HG03442 (cell line): ENCODE measurements around the gene CBFA2T2.
"Not testable (repeated sequence)": the region's sequence is repeated elsewhere in the genome, so short reads cannot be mapped to it uniquely, and the experiment has no call there.

Source experiments
- ATAC-seq: cut with Tn5 transposase; IDR thresholded peaks from one replicate; pipeline ENCODE4 v1.9.1; 2021; ENCODE audit warnings: mild to moderate bottlenecking, moderate library complexity; ENCODE audit not compliant: unreplicated experiment

CBFA2T2 gene

GRCh38 chr20:33689973-33690372 lies 200.1 kb downstream of the CBFA2T2 start:
- no peak for ATAC-seq

GRCh38 chr20:33693289-33693688 lies 203.4 kb downstream of the CBFA2T2 start:
- ATAC-seq = no peak

- no peak for ATAC-seq
These were observed 204.1 kb downstream of the CBFA2T2 start for GRCh38 chr20:33693741-33694638.

GRCh38 chr20:33694639-33695012 lies 204.7 kb downstream of the CBFA2T2 start:
- ATAC-seq = no peak

- ATAC-seq = no peak
These were observed 206.6 kb downstream of the CBFA2T2 start for GRCh38 chr20:33696448-33696847.

- no peak for ATAC-seq
These were observed 207.2 kb downstream of the CBFA2T2 start for GRCh38 chr20:33697129-33697528.

GRCh38 chr20:33698966-33699365 lies 209.1 kb downstream of the CBFA2T2 start:
- not testable (repeated sequence) for ATAC-seq
